Stimulated activated CD8-positive, alpha-beta memory T cell treated with anti-CD3 and anti-CD28 coated beads, Interleukin-2, amount 100 ng/mL, for 1 hour (primary cell): ENCODE measurements around the gene SERPINI1.

Experiments
- DNase-seq, 2 donors: peaks; one replicate each; pipeline ENCODE4 v3.0.0-alpha.2; 2020; ENCODE audit warnings: low read depth in 2 of 2

The SERPINI1 gene

GRCh38 chr3:167734498-167735232 lies 856 bp upstream of the SERPINI1 start, which contains the start of gene PDCD10:
TSS of gene PDCD10 (minus strand) at chr3:167734892. CDS start at chr3:167720157, 14,735 bp downstream.
- peak; percentile 87 to 92 for DNase-seq

- DNase-seq: no peak
Measured at GRCh38 chr3:167736264-167736787, 805 bp downstream of the SERPINI1 start.

GRCh38 chr3:167736997-167737396 lies 1.5 kb downstream of the SERPINI1 start:
- DNase-seq: no peak

GRCh38 chr3:167738037-167738436 lies 2.5 kb downstream of the SERPINI1 start:
- DNase-seq: no peak

- DNase-seq: no peak
Measured at GRCh38 chr3:167739190-167739810, 3.8 kb downstream of the SERPINI1 start.

GRCh38 chr3:167740961-167741587 lies 5.6 kb downstream of the SERPINI1 start:
- DNase-seq: no peak

GRCh38 chr3:167742338-167742737 lies 6.8 kb downstream of the SERPINI1 start:
- no peak for DNase-seq

GRCh38 chr3:167743799-167744198 lies 8.3 kb downstream of the SERPINI1 start:
- DNase-seq: no peak

- DNase-seq: no peak
Measured at GRCh38 chr3:167749209-167749608, 13.7 kb downstream of the SERPINI1 start.

- no peak for DNase-seq
Measured at GRCh38 chr3:167749728-167750127, 14.2 kb downstream of the SERPINI1 start.

GRCh38 chr3:167750272-167750971 lies 14.9 kb downstream of the SERPINI1 start:
- DNase-seq: no peak

- no peak for DNase-seq
Measured at GRCh38 chr3:167754049-167754448, 18.5 kb downstream of the SERPINI1 start.

GRCh38 chr3:167761302-167761701 lies 25.8 kb downstream of the SERPINI1 start:
- DNase-seq: no peak

- DNase-seq: no peak
Measured at GRCh38 chr3:167762296-167762695, 26.8 kb downstream of the SERPINI1 start.

- no peak for DNase-seq
Measured at GRCh38 chr3:167772992-167773391, 37.5 kb downstream of the SERPINI1 start.

GRCh38 chr3:167773584-167773983 lies 38.1 kb downstream of the SERPINI1 start:
- DNase-seq: no peak

- no peak for DNase-seq
Measured at GRCh38 chr3:167776066-167776685, 40.7 kb downstream of the SERPINI1 start.

- DNase-seq: no peak
Measured at GRCh38 chr3:167777356-167777755, 41.8 kb downstream of the SERPINI1 start.

- no peak for DNase-seq
Measured at GRCh38 chr3:167780214-167780883, 44.8 kb downstream of the SERPINI1 start.

GRCh38 chr3:167783781-167784180 lies 48.3 kb downstream of the SERPINI1 start:
- no peak for DNase-seq

GRCh38 chr3:167785790-167786189 lies 50.3 kb downstream of the SERPINI1 start:
- DNase-seq: no peak
